GM12864 (cell line): Measurements from ENCODE around the gene PCNA.
A peak's percentile ranks its signal among the peaks of the same experiment; 100 is the strongest.
"Not testable (repeated sequence)": the region's sequence is repeated elsewhere in the genome, so short reads cannot be mapped to it uniquely, and the experiment has no call there.

Experiments used
- DNase-seq: peaks from one replicate; pipeline ENCODE4 v3.0.0-alpha.2; 2011; ENCODE audit warnings: low read depth
- H3K4me3 ChIP-seq: 2 replicates; pipeline ENCODE4 v1.5.1; 2011; ENCODE audit warnings: mild to moderate bottlenecking, low read depth, low read length, control low read depth
- TF ChIP-seq, protein P1 (sequence below): IDR thresholded peaks from 2 replicates; pipeline ENCODE4 v1.5.1; 2011; ENCODE audit warnings: low read depth, mild to moderate bottlenecking, moderate library complexity, low read length, control low read depth, inconsistent platforms; ENCODE audit errors: missing control alignments

PCNA gene

DNA sequence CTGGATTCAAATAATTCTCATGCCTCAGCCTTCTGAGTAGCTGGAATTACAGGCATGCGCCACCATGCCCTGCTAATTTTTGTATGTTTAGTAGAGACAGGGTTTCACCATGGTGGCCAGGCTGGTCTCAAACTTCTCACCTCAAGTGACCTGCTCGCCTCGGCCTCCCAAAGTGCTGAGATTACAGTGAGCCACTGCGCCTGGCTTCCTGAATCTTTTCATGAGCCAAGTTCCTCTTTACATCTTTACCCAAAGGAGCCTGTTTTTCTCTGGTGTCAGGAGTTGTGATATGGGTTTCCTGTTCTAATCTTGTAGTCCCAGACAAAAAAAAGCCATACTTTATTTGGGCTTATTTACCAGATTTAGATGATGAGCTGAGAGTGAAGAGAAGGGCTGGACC lies 34.4 kb downstream of the PCNA start:
- no peak for DNase-seq
- no peak overlapping the region for H3K4me3 ChIP-seq
- TF ChIP-seq, protein P1, sequence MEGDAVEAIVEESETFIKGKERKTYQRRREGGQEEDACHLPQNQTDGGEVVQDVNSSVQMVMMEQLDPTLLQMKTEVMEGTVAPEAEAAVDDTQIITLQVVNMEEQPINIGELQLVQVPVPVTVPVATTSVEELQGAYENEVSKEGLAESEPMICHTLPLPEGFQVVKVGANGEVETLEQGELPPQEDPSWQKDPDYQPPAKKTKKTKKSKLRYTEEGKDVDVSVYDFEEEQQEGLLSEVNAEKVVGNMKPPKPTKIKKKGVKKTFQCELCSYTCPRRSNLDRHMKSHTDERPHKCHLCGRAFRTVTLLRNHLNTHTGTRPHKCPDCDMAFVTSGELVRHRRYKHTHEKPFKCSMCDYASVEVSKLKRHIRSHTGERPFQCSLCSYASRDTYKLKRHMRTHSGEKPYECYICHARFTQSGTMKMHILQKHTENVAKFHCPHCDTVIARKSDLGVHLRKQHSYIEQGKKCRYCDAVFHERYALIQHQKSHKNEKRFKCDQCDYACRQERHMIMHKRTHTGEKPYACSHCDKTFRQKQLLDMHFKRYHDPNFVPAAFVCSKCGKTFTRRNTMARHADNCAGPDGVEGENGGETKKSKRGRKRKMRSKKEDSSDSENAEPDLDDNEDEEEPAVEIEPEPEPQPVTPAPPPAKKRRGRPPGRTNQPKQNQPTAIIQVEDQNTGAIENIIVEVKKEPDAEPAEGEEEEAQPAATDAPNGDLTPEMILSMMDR = no peak

DNA sequence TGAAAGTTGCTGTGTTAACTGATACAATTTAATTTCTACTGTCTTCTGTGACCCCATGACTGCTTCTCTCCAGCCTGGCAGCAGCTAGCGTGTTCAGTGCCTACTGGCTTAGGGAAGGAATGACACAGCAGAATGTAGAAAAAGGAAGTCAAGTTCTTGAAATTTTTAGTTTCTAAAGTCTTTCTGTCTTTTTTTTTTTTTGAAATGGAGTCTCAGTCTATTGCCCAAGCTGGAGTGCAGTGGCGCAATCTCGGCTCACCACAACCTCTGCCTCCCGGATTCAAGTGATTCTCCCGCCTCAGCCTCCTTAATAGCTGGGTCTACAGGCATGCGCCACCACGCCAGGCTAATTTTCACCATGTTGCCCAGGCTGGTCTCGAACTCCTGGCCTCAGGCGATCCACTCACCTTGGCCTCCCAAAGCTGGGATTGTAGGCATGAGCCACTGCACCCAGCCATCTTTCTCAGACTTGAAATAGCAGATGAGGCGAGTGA lies 39.3 kb downstream of the PCNA start:
- H3K4me3 ChIP-seq = no peak overlapping the region
- TF ChIP-seq, protein P1 = no peak
- no peak for DNase-seq

DNA sequence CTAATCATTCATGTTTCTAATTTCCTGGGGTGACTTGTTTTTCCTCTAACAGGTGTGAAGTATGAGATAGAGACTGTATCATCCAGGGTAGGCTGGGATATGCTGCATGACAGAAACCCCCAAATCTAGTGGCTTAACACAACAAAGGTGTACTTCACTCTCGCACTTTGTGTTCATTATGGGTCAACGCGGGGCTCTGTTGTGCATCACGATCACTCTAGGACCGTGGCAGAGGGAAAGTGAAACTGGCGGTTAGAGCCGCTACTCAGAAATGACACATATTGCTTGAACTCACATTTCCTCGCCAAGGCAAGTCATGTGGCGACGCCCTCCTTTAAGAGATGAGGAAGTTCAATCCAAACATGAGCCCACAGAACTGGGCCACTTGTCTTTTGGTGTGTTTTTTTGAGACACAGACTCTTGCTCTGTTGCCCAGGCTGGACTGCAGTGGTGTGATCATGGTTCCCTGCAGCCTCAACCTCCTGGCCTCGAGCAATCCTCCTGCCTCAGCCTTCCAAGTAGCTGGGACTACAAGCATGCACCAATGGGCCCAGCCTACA lies 41.3 kb downstream of the PCNA start:
- H3K4me3 ChIP-seq = no peak overlapping the region
- DNase-seq = peak; percentile 97
- TF ChIP-seq, protein P1 = no peak

DNA sequence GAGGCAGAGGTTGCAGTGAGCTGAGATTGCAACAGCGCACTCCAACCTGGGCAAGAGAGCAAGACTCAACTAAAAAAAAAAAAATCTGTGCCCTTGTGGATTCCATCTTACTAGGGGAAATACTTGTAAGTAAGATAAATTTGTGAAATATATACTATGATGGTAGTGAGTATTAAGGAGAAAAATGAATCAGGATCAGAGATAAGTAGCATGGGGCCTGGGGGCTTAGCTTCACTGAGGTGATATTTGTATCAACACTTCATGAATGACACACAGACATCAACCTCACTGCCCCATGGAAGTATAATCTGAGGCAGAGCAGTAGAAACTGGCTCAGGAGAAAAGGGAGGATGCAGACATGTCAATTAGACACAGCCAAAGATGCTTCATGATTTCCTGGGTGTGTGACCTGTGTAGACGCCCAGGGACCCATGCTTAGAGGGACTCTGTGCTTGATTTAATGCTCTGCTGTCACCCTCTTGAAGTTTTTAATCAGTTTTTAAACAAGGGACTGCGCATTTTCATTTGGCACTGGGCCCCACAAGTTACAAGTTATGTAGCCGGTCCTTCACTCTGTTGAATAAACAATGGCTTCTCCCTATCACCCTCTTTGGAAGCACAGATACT lies 41.9 kb downstream of the PCNA start:
- DNase-seq = no peak
- no peak overlapping the region for H3K4me3 ChIP-seq
- TF ChIP-seq, protein P1 = no peak

DNA sequence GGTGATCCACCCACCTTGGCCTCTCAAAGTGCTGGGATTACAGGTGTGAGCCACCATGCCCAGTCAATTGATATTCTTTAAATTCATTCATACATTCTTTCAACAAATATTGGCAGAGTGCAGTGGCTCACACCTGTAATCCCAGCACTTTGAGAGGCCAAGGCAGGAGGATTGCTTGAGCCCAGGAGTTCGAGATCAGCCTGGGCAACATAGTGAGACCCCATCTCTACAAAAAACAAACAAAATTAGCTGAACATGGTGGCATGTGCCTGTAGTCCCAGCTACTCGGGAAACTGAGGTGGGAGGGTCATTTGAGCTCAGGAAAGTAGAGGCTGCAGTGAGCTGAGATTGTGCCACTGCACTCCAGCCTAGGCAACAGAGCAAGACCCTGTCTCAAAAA lies 42.8 kb downstream of the PCNA start:
- not testable (repeated sequence) for H3K4me3 ChIP-seq, DNase-seq

DNA sequence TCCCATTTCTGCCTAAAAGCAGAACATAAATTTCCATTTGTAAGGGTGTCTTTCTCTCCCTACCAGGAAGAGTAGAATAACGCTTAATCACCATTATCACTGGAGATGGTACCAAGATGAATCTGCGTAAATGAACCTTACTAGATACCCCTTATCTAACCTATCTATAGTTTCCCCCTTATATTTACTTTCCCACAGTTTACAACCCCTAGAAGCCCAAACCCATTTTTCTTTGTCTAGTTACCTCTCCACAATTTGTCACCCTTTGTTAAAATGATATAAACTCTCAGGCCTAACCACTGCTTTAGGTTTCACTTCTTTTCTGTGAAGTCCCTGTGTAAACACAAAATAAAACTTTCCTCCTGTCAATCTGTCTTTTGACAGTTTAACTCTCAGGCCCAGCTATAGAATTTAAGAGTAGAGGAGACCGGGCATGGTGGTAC lies 45.5 kb downstream of the PCNA start:
- TF ChIP-seq, protein P1 = no peak
- DNase-seq = no peak
- H3K4me3 ChIP-seq = no peak overlapping the region

DNA sequence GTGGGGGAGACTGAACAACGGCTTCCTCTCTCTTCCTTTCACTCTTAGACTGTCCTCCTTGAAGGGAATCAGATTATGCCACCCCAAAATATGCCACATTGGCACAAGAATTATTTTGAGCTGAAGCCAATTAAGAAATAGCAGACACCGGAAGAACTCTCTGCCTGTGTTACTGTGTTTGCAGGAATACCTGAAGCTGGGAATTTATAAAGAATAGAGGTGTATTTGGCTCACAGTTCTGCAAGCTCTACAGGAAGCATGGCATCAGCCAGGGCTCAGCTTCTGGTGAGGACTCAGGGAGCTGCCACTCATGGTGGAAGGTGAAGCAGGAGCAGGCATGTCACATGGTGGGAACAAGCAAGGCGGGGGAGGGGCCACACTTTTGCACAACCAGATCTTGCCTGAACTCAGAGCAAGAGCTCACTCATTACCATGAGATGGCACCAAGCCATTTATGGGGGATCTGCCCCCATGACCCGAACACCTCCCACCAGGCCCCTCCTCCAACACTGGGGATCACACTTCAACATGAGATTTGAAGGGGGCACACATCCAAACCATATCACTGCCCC lies 46.0 kb downstream of the PCNA start:
- DNase-seq = no peak
- TF ChIP-seq, protein P1 = no peak
- H3K4me3 ChIP-seq = no peak overlapping the region
